OCI-LY1 (cell line): ENCODE results near the gene MEIS1.

Experiments
- H2AFZ ChIP-seq: fragments of 200-600 bp; sonication (generic), shearing (Covaris generic); 2 replicates; pipeline ENCODE4 v1.6.0; 2014; ENCODE audit warnings: antibody characterized with exemption, mild to moderate bottlenecking, low read length
- H3F3A ChIP-seq: fragments of 200-600 bp; sonication (generic), shearing (Covaris generic); 2 replicates; pipeline ENCODE4 v1.6.0; 2014; ENCODE audit warnings: mild to moderate bottlenecking, antibody characterized with exemption, low read length, moderate library complexity; ENCODE audit not compliant: insufficient read depth
- H3K27ac ChIP-seq: fragments of 200-600 bp; sonication (generic); 2 replicates; pipeline ENCODE4 v1.5.1; 2014; ENCODE audit warnings: low read length, mixed run types, mild to moderate bottlenecking, low read depth; ENCODE audit not compliant: poor library complexity, severe bottlenecking
- H3K27me3 ChIP-seq: fragments of 200-600 bp; sonication (generic); 2 replicates; pipeline ENCODE4 v1.6.0; 2014; ENCODE audit warnings: antibody characterized with exemption, mild to moderate bottlenecking, low read length, moderate library complexity; ENCODE audit not compliant: insufficient read depth
- H3K36me3 ChIP-seq: fragments of 200-600 bp; sonication (generic); 2 replicates; pipeline ENCODE4 v1.6.1; 2014; ENCODE audit warnings: mild to moderate bottlenecking, antibody characterized with exemption, low read length, moderate library complexity, mixed read lengths; ENCODE audit not compliant: insufficient read depth
- H3K4me1 ChIP-seq: fragments of 200-600 bp; sonication (generic); 2 replicates; pipeline ENCODE4 v1.5.1; 2014; ENCODE audit warnings: mild to moderate bottlenecking, low read length, moderate library complexity; ENCODE audit not compliant: insufficient read depth, severe bottlenecking
- H3K4me2 ChIP-seq: fragments of 200-600 bp; sonication (generic), shearing (Covaris generic); 2 replicates; pipeline ENCODE4 v1.6.1; 2014; ENCODE audit warnings: low read length
- H3K4me3 ChIP-seq: fragments of 200-600 bp; sonication (generic); 2 replicates; pipeline ENCODE4 v1.5.1; 2014; ENCODE audit warnings: low read length, low read depth, mild to moderate bottlenecking, mixed read lengths; ENCODE audit not compliant: poor library complexity, severe bottlenecking
- H3K79me2 ChIP-seq: fragments of 200-600 bp; shearing (Covaris generic); 2 replicates; pipeline ENCODE4 v1.6.1; 2016; ENCODE audit warnings: mixed run types, low read length, mixed read lengths; ENCODE audit not compliant: insufficient read depth
- H3K9ac ChIP-seq: fragments of 200-600 bp; sonication (generic), shearing (Covaris generic); 2 replicates; pipeline ENCODE4 v1.6.1; 2014; ENCODE audit warnings: mild to moderate bottlenecking, low read length, mixed read lengths
- H3K9me2 ChIP-seq: fragments of 200-600 bp; sonication (generic), shearing (Covaris generic); 2 replicates; pipeline ENCODE4 v1.6.1; 2014; ENCODE audit warnings: low read depth, mild to moderate bottlenecking, low read length, mixed read lengths
- H3K9me3 ChIP-seq: fragments of 200-600 bp; shearing (Covaris generic); 2 replicates; pipeline ENCODE4 v1.6.1; 2014; ENCODE audit warnings: low read length, mixed read lengths
- H4K20me1 ChIP-seq: fragments of 200-600 bp; sonication (generic), shearing (Covaris generic); 2 replicates; pipeline ENCODE4 v1.6.0; 2016; ENCODE audit warnings: mild to moderate bottlenecking, low read length; ENCODE audit not compliant: insufficient read depth
- EZH2 ChIP-seq: fragments of 200-600 bp; sonication (generic), shearing (Covaris generic); IDR thresholded peaks from 2 replicates; pipeline ENCODE4 v1.8.0; 2017; ENCODE audit warnings: borderline replicate concordance, mixed run types, mild to moderate bottlenecking, antibody characterized with exemption, low read length, moderate library complexity, mixed read lengths
- TF ChIP-seq, protein P1 (sequence below): fragments of 200-600 bp; sonication (generic), shearing (Covaris generic); IDR thresholded peaks from 2 replicates; pipeline ENCODE4 v1.5.1; 2017; ENCODE audit warnings: mild to moderate bottlenecking, antibody characterized with exemption, low read length, moderate library complexity, mixed read lengths

MEIS1 gene

GRCh38 chr2:66431846-66432587, 2.9 kb upstream of the MEIS1 start:
- Histone ChIP-seq H3K4me2 (no peak overlapping the region), H3K9me3 (no peaks in the 10 kb centered on the region), H3K27me3 (no peaks in the 10 kb centered on the region), H3K79me2 (no peaks in the 10 kb centered on the region), H2AFZ (no peak overlapping the region), H3K9ac (no peak overlapping the region), H4K20me1 (no peaks in the 10 kb centered on the region), H3K27ac (no peak overlapping the region), H3K9me2 (no peaks in the 10 kb centered on the region), H3K4me1 (no peaks in the 10 kb centered on the region), H3K4me3 (no peak overlapping the region), H3F3A (no peaks in the 10 kb centered on the region), H3K36me3 (no peaks in the 10 kb centered on the region)
- TF ChIP-seq, protein P1, sequence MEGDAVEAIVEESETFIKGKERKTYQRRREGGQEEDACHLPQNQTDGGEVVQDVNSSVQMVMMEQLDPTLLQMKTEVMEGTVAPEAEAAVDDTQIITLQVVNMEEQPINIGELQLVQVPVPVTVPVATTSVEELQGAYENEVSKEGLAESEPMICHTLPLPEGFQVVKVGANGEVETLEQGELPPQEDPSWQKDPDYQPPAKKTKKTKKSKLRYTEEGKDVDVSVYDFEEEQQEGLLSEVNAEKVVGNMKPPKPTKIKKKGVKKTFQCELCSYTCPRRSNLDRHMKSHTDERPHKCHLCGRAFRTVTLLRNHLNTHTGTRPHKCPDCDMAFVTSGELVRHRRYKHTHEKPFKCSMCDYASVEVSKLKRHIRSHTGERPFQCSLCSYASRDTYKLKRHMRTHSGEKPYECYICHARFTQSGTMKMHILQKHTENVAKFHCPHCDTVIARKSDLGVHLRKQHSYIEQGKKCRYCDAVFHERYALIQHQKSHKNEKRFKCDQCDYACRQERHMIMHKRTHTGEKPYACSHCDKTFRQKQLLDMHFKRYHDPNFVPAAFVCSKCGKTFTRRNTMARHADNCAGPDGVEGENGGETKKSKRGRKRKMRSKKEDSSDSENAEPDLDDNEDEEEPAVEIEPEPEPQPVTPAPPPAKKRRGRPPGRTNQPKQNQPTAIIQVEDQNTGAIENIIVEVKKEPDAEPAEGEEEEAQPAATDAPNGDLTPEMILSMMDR, result no peak
- TF ChIP-seq EZH2, result no peak

- H2AFZ ChIP-seq, result no peak overlapping the region
Observed at GRCh38 chr2:66432801-66433694, 1.9 kb upstream of the MEIS1 start.

GRCh38 chr2:66433695-66433944, 1.3 kb upstream of the MEIS1 start:
- Histone ChIP-seq H2AFZ (no peak overlapping the region), H3K4me2 (no peak overlapping the region)

More at GRCh38 chr2:66432801-66433694, 1.9 kb upstream of the MEIS1 start:
- Histone ChIP-seq H3K79me2 (no peaks in the 10 kb centered on the region), H3K36me3 (no peaks in the 10 kb centered on the region), H3K27me3 (0 out of 2 replicates have a peak, but pooled peaks cover 3% of the 10 kb centered on the region), H3K4me1 (no peaks in the 10 kb centered on the region), H3K9me2 (no peaks in the 10 kb centered on the region), H3K9me3 (no peaks in the 10 kb centered on the region), H3K4me3 (no peak overlapping the region), H3K9ac (no peak overlapping the region), H3K4me2 (no peak overlapping the region), H4K20me1 (no peaks in the 10 kb centered on the region), H3K27ac (no peak overlapping the region), H3F3A (no peaks in the 10 kb centered on the region)
- no peak for TF ChIP-seq EZH2
- TF ChIP-seq, protein P1, result no peak

More at GRCh38 chr2:66433695-66433944, 1.3 kb upstream of the MEIS1 start:
- Histone ChIP-seq H4K20me1 (no peaks in the 10 kb centered on the region), H3F3A (no peaks in the 10 kb centered on the region), H3K9ac (no peak overlapping the region), H3K9me3 (no peaks in the 10 kb centered on the region), H3K79me2 (no peaks in the 10 kb centered on the region), H3K4me1 (no peaks in the 10 kb centered on the region), H3K36me3 (no peaks in the 10 kb centered on the region), H3K27me3 (0 out of 2 replicates have a peak, but pooled peaks cover 6% of the 10 kb centered on the region), H3K27ac (no peak overlapping the region), H3K9me2 (no peaks in the 10 kb centered on the region), H3K4me3 (no peak overlapping the region)
- no peak for TF ChIP-seq EZH2
- TF ChIP-seq, protein P1, result no peak
